H1 (cell line): Measurements from ENCODE around the gene ICAM5. TPM values are rescaled to one million over a fixed set of nuclear protein-coding genes. Genes with fewer than 3 reads are reported as not detected.

Experiments used
- CTCF ChIA-PET: fragments of 300-600 bp; sonication (Branson Sonifier 250); formaldehyde crosslinking; loops from one replicate; lab custom pipeline; 2021; ENCODE audit not compliant: partially characterized antibody; lab: Charles Lee
- POLR2A ChIA-PET: fragments of 300-600 bp; sonication (Branson Sonifier 250); formaldehyde crosslinking; loops from one replicate; lab custom pipeline; 2021; ENCODE audit warnings: inconsistent platforms; ENCODE audit not compliant: partially characterized antibody; lab: Charles Lee
- DNase-seq, 2 experiments: peaks; one replicate each; pipeline versions ENCODE4 v3.0.0 to v3.0.0-alpha.2; 2010 to 2022; ENCODE audit warnings: low spot score in 2 of 2, low read depth in 1 of 2, mixed read lengths in 1 of 2
- FAIRE-seq: peaks from 2 replicates; lab custom pipeline; 2011; peaks lifted over from hg19 to GRCh38; lab: Jason Lieb, UNC
- H2AFZ ChIP-seq: 2 replicates; pipeline ENCODE4 v1.8.1; 2012; ENCODE audit warnings: low read length, inconsistent platforms
- H2AK5ac ChIP-seq: 2 replicates; pipeline ENCODE4 v1.6.1; 2013; ENCODE audit warnings: low read depth, low read length
- H2BK120ac ChIP-seq: replicated peaks from 2 replicates; pipeline ENCODE3; 2013; ENCODE audit warnings: low read depth, low read length, inconsistent platforms
- H2BK12ac ChIP-seq: 2 replicates; pipeline ENCODE4 v1.6.1; 2013; ENCODE audit warnings: low read depth, low read length
- H2BK15ac ChIP-seq: 2 replicates; pipeline ENCODE4 v1.6.1; 2013; ENCODE audit warnings: low read length
- H2BK20ac ChIP-seq: 2 replicates; pipeline ENCODE4 v1.6.1; 2013; ENCODE audit warnings: low read length
- H2BK5ac ChIP-seq: 2 replicates; pipeline ENCODE4 v1.6.1; 2013; ENCODE audit warnings: low read depth, low read length
- H3K14ac ChIP-seq: 2 replicates; pipeline ENCODE4 v1.6.1; 2013; ENCODE audit warnings: inconsistent platforms; ENCODE audit not compliant: insufficient read length
- H3K18ac ChIP-seq: 2 replicates; pipeline ENCODE4 v1.6.1; 2013; ENCODE audit warnings: low read length; ENCODE audit errors: extremely low read depth
- H3K23ac ChIP-seq: 2 replicates; pipeline ENCODE4 v1.6.1; 2013; ENCODE audit warnings: inconsistent platforms; ENCODE audit not compliant: insufficient read length
- H3K23me2 ChIP-seq: 2 replicates; pipeline ENCODE4 v1.6.1; 2013; ENCODE audit warnings: low read depth, low read length
- H3K27ac ChIP-seq: 2 replicates; pipeline ENCODE4 v1.6.1; 2011; ENCODE audit warnings: low read depth, low read length, inconsistent platforms
- H3K27me3 ChIP-seq, 4 experiments: replicated peaks in 1 of 4; 1 replicate in 1 of 4; 2 replicates in 3 of 4; pipeline versions ENCODE4 v1.6.1 to v1.8.1; 2011 to 2013; ENCODE audit warnings: low read length in 3 of 4, mild to moderate bottlenecking in 3 of 4, inconsistent platforms in 2 of 4, mixed read lengths in 2 of 4, moderate library complexity in 1 of 4; ENCODE audit not compliant: control insufficient read depth in 3 of 4, insufficient read depth in 3 of 4; ENCODE audit errors: extremely low read depth in 1 of 4
- H3K36me3 ChIP-seq, 4 experiments: 2 replicates each; pipeline versions ENCODE4 v1.6.1 to v1.8.1; 2011 to 2013; ENCODE audit warnings: mild to moderate bottlenecking in 4 of 4, low read length in 3 of 4, moderate library complexity in 2 of 4, control low read depth in 1 of 4, inconsistent platforms in 1 of 4; ENCODE audit not compliant: insufficient read depth in 4 of 4, control insufficient read depth in 2 of 4
- H3K4ac ChIP-seq: replicated peaks from 2 replicates; pipeline ENCODE3; 2013; ENCODE audit warnings: low read length, low read depth, mixed read lengths, inconsistent platforms; ENCODE audit not compliant: insufficient read length
- H3K4me1 ChIP-seq, 4 experiments: replicated peaks in 1 of 4; 1 replicate in 1 of 4; 2 replicates in 3 of 4; pipeline versions ENCODE4 v1.6.1 to v1.8.1; 2011 to 2013; ENCODE audit warnings: low read length in 3 of 4, inconsistent platforms in 2 of 4, mixed read lengths in 1 of 4; ENCODE audit not compliant: insufficient read depth in 4 of 4, control insufficient read depth in 3 of 4
- H3K4me2 ChIP-seq, 2 experiments: 2 replicates each; pipeline versions ENCODE4 v1.6.1 to v1.8.1; 2011 to 2013; ENCODE audit warnings: low read depth in 2 of 2, low read length in 2 of 2, control low read depth in 1 of 2, inconsistent platforms in 1 of 2, mild to moderate bottlenecking in 1 of 2; ENCODE audit not compliant: insufficient read depth in 1 of 2
- H3K4me3 ChIP-seq, 4 experiments: fragments of 200-600, 300-600 bp in 1 of 4; sonication (generic), shearing (Covaris generic), sonication (Bioruptor Twin) in 1 of 4; 2 replicates each; pipeline versions ENCODE4 v1.5.1 to v1.8.1; 2011 to 2016; ENCODE audit warnings: low read length in 4 of 4, low read depth in 3 of 4, control low read depth in 2 of 4, inconsistent platforms in 2 of 4, mild to moderate bottlenecking in 2 of 4, mixed read lengths in 1 of 4, moderate library complexity in 1 of 4; ENCODE audit not compliant: insufficient read depth in 2 of 4; ENCODE audit errors: extremely low read depth in 1 of 4
- H3K56ac ChIP-seq: replicated peaks from 2 replicates; pipeline ENCODE3; 2013; ENCODE audit warnings: low read depth, mild to moderate bottlenecking, mixed read lengths, low read length, inconsistent platforms; ENCODE audit not compliant: insufficient read length
- H3K79me1 ChIP-seq: 2 replicates; pipeline ENCODE4 v1.6.1; 2013; ENCODE audit warnings: low read depth, low read length, control low read depth
- H3K79me2 ChIP-seq, 2 experiments: 2 replicates each; pipeline versions ENCODE4 v1.6.1 to v1.8.1; 2012 to 2013; ENCODE audit warnings: low read length in 2 of 2, mild to moderate bottlenecking in 2 of 2, inconsistent platforms in 1 of 2; ENCODE audit not compliant: insufficient read depth in 2 of 2, control insufficient read depth in 1 of 2
- H3K9ac ChIP-seq, 4 experiments: replicated peaks in 1 of 4; 1 replicate in 1 of 4; 2 replicates in 3 of 4; pipeline versions ENCODE4 v1.6.1 to v1.8.1; 2011 to 2013; ENCODE audit warnings: low read depth in 3 of 4, low read length in 3 of 4, control low read depth in 2 of 4, mild to moderate bottlenecking in 2 of 4, moderate library complexity in 2 of 4, inconsistent platforms in 1 of 4; ENCODE audit errors: extremely low read depth in 1 of 4
- H3K9me3 ChIP-seq, 2 experiments: 2 replicates each; pipeline versions ENCODE4 v1.6.1 to v1.8.1; 2012 to 2013; ENCODE audit warnings: mild to moderate bottlenecking in 2 of 2, moderate library complexity in 2 of 2, control low read depth in 1 of 2, inconsistent platforms in 1 of 2, low read depth in 1 of 2, low read length in 1 of 2, mixed read lengths in 1 of 2; ENCODE audit not compliant: insufficient read depth in 2 of 2
- H4K20me1 ChIP-seq, 2 experiments: replicated peaks in 1 of 2; 2 replicates each; pipeline versions ENCODE3 to v1.8.1; 2011 to 2013; ENCODE audit warnings: inconsistent platforms in 2 of 2, low read length in 2 of 2, mild to moderate bottlenecking in 1 of 2; ENCODE audit not compliant: insufficient read depth in 2 of 2, control insufficient read depth in 1 of 2
- H4K5ac ChIP-seq: 2 replicates; pipeline ENCODE4 v1.6.1; 2013; ENCODE audit warnings: low read length, low read depth, mixed read lengths, inconsistent platforms; ENCODE audit not compliant: insufficient read length
- H4K8ac ChIP-seq: 2 replicates; pipeline ENCODE4 v1.8.0; 2013; ENCODE audit warnings: mild to moderate bottlenecking, moderate library complexity, low read length, inconsistent platforms; ENCODE audit not compliant: insufficient read depth; ENCODE audit errors: extremely low read depth
- H4K91ac ChIP-seq: replicated peaks from 2 replicates; pipeline ENCODE3; 2013; ENCODE audit warnings: low read length, mixed read lengths, inconsistent platforms; ENCODE audit not compliant: insufficient read length
- BACH1 ChIP-seq: IDR thresholded peaks from 2 replicates; pipeline ENCODE4 v1.6.1; 2012; ENCODE audit warnings: low read length, improper control_type of control experiment
- GTF2F1 ChIP-seq: IDR thresholded peaks from 2 replicates; pipeline ENCODE4 v1.6.1; 2012; ENCODE audit warnings: low read depth, low read length, improper control_type of control experiment, borderline replicate concordance
- WGBS, 2 experiments: shearing (Covaris generic) in 1 of 2; methylation state at CpG; one replicate each; pipeline versions ENCODE4 v1.1.6 to v1.1.7; 2013 to 2015; ENCODE audit warnings: low lambda C conversion rate in 2 of 2, mixed read lengths in 2 of 2, inconsistent platforms in 1 of 2, low coverage in 1 of 2, missing lambda C conversion rate in 1 of 2; ENCODE audit not compliant: insufficient replicate concordance in 2 of 2, insufficient coverage in 1 of 2, insufficient read length in 1 of 2; ENCODE audit errors: extremely low coverage in 1 of 2, missing lambda C conversion rate in 1 of 2; 5-methylcytosine and 5-hydroxymethylcytosine counted together
- polyA plus RNA-seq, 7 experiments: library from polyadenylated mRNA; depleted of rRNA in 3 of 7; stranded (reverse) in 5 of 7; unstranded in 2 of 7; fragments of >200 nt in 5 of 7; fragments of 200-250 nt in 2 of 7; gene quantifications; 1 replicate in 5 of 7; 2 replicates in 1 of 7; 4 replicates in 1 of 7; pipeline versions ENCODE4 v1.2.1 to v1.2.3, GENCODE V29; 2011 to 2013; ENCODE audit warnings: missing spikeins in 2 of 7, mixed read lengths in 2 of 7
- total RNA-seq: library from RNA; stranded (reverse); fragmentation: NEBNext Ultra II Directional; extraction: Animal tissue kit (Norgen Biotek cat#: 25700); gene quantifications from 2 replicates; pipeline ENCODE4 v1.2.1, GENCODE V29; 2021

Gene ICAM5
- total and polyA plus RNA-seq, 2 of the 8 experiments (the other 6 are each of a cell fraction or from before 2014, with no cell fraction given): 3.9 to 4.8 TPM

DNA sequence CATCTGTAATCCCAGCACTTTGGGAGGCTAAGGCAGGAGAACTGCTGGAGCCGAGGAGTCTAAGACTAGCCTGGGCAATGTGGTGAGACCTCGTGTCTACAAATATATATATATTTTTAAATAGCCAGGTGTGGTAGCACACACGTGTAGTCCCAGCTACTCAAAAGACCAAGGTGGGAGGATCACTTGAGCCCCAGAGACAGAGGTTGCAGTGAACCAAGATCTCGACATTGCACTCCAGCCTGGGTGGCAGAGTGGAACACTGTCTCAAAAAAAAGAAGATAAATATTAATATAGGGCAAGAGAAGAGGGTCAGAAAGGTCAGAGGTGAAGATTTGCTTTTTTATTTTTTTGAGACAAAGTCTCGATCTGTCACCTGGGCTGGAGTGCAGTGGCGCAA, 43.2 kb upstream of the ICAM5 start:
- 84% methylated on average over 6 of the region's 6 CpGs; no CpG with 5 or more reads in 1 of the 2 experiments for WGBS, 2 experiments
- Histone ChIP-seq H3K23me2 (no peaks in the 10 kb centered on the region), H3K23ac (no peak overlapping the region), H2BK5ac (no peak overlapping the region), H3K36me3 (no peaks in the 10 kb centered on the region), H4K8ac (no peak overlapping the region), H3K27ac (no peak overlapping the region), H3K4me1 (peaks cover 0 to 7% (median 2%) of the 10 kb centered on the region in 4 experiments; a peak in 4 of 7 replicates), H2BK20ac (no peak overlapping the region), H2AFZ (no peak overlapping the region), H3K4me3 (no peak overlapping the region), H3K14ac (no peak overlapping the region), H4K20me1 (no peaks in the 10 kb centered on the region), H4K5ac (no peak overlapping the region), H4K91ac (no peak overlapping the region), H3K18ac (no peak overlapping the region), H3K9me3 (no peaks in the 10 kb centered on the region), H3K4ac (no peak overlapping the region), H2BK120ac (no peak overlapping the region), H3K56ac (no peak overlapping the region), H2BK15ac (no peak overlapping the region), H3K9ac (no peak overlapping the region), H3K79me2 (no peaks in the 10 kb centered on the region), H3K27me3 (no peaks in the 10 kb centered on the region), H2BK12ac (no peak overlapping the region), H2AK5ac (no peak overlapping the region), H3K4me2 (no peak overlapping the region), H3K79me1 (no peaks in the 10 kb centered on the region)
- TF ChIP-seq GTF2F1: no peak
- no peak for TF ChIP-seq BACH1
- ChIA-PET CTCF (interaction anchor here (0.7 to 7.7 kb wide), 6 partner anchors 13 to 115 kb away, joined by 3 to 57 read pairs (median 4); partner anchors contain the start of gene S1PR2), POLR2A (interaction anchor here (1.3 to 2.8 kb wide), 2 partner anchors 11 to 41 kb away, joined by 3 to 9 read pairs; no protein-coding TSS in a partner anchor)
- no peak for FAIRE-seq
- no peak for DNase-seq
